ENCODE data around the gene COPS7A. TPM values are rescaled to one million over a fixed set of nuclear protein-coding genes. Genes with fewer than 3 reads are reported as not detected.
A peak's percentile ranks its signal among the peaks of the same experiment; 100 is the strongest.

COPS7A gene
- total RNA-seq, 2 experiments from 2014 or later: 51.1 to 71.2 TPM

- 0 out of 2 replicates have a peak, but pooled peaks have one; percentile 25 for TF ChIP-seq CTCF (conservative IDR thresholded peaks at IDR 0.05; ENCODE audit: low read length)
- no peak for TF ChIP-seq EZH2phosphoT487 (IDR thresholded peaks at IDR 0.05; ENCODE audit: borderline replicate concordance, low read depth, low read length)
- H3K4me2 ChIP-seq (ENCODE audit: low read length): peak overlapping the region; percentile 87
- ChIA-PET POLR2A (interaction anchor here (0.6 to 2.5 kb wide), 18 partner anchors 8 to 218 kb away, joined by 3 to 18 read pairs (median 4); partner anchors contain the start of genes CDCA3, COPS7A, GNB3 and PTMS), CTCF (ENCODE audit: unreplicated experiment) (interaction anchor here (0.6 to 3.6 kb wide), 15 partner anchors 10 to 389 kb away, joined by 3 to 21 read pairs (median 4); partner anchors contain the start of genes CDCA3, GNB3, PTMS and USP5)
- H2AFZ ChIP-seq (ENCODE audit: low read length): peak overlapping the region; percentile 61; the same call in 1 of the 2 replicates
- H3K36me3 ChIP-seq (ENCODE audit: insufficient read depth, low read length): peaks cover 43% of the 10 kb centered on the region
- no peaks in the 10 kb centered on the region for H3K9me2 ChIP-seq (ENCODE audit: insufficient read depth, low read length)
- no TSS peak for BruUV-seq (replicated peaks)
- peak overlapping the region; percentile 73 for H3K27ac ChIP-seq (ENCODE audit: low read depth, low read length, poor library complexity, severe bottlenecking)
- DNase-seq (ENCODE audit: low spot score): peak; percentile 42
- intact Hi-C loops (cut with micrococcal nuclease; ENCODE audit: unreplicated experiment): loop anchor here (2.0 kb wide), 1 partner anchor 56 kb away; no protein-coding TSS in a partner anchor
- H3K4me1 ChIP-seq (ENCODE audit: insufficient read depth, low read length, poor library complexity, severe bottlenecking): peaks cover 17% of the 10 kb centered on the region
- H3K4me3 ChIP-seq (ENCODE audit: low read depth, low read length, poor library complexity, severe bottlenecking): peak overlapping the region; percentile 89
- H4K20me1 ChIP-seq (ENCODE audit: insufficient read depth, low read length): no peaks in the 10 kb centered on the region
- peaks cover 8% of the 10 kb centered on the region; the same call in 1 of the 2 replicates for H3K79me2 ChIP-seq (ENCODE audit: insufficient read depth, low read depth, low read length)
- no peaks in the 10 kb centered on the region for H3K9me3 ChIP-seq (ENCODE audit: low read length)
These were observed 28.5 kb downstream of the COPS7A start for GRCh38 chr12:6752167-6752920.

DNA sequence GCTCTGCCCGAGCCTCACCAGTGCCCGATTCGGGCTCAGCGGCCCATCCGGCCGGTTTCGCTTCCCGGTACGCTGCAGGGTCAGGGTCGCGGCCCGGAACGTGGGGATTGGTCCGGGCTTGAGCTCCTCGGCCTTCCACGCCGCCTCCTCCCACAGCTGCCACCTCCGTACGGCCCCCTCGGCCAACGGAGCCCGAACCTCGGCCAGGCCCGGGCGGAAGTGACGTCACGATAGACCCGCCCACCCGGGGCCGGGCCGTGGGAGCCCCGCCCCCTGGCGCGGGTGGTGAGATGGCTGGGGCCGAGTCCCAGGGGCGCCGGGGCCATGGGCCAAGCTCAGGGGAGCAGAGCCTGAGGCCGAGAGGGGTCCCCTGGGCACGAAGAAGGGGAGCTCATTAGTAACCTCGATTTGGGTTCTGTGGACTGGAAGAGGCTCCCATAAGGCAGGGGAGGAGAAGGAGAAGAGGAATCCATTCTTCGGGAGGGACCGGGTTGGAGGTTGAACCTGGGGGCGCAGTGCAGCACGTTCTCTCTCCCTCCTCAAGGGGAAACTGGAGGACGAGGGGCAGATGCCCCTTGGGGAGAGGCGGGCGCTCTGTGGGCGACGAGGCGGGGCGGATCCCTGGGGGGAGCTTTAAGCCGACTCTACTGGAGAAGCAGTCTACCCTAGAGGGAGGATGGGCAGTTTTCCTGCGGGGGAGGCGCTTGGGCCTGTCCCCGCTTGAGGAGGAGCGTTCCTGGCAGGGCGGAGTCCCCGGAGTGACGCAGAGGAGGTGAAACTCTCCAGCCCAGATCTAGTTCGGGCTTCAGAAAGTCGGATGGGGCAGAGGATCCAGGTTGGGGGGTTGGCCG is 29.3 kb downstream of the COPS7A start, which contains the start of gene MLF2:
MLF2 (minus strand) TSS at position 221 of the 851 bp plus-strand sequence. CDS start 807 bp downstream, outside the sequence.
- Histone ChIP-seq H3K27ac (ENCODE audit: low read depth, low read length, poor library complexity, severe bottlenecking) (peak within 1 kb of the TSS; percentile 73), H3K4me2 (ENCODE audit: low read length) (peak within 1 kb of the TSS; percentile 87), H3K4me3 (ENCODE audit: low read depth, low read length, poor library complexity, severe bottlenecking) (peak within 1 kb of the TSS; percentile 89), H3K36me3 (ENCODE audit: insufficient read depth, low read length) (peaks cover 35% of the 10 kb centered on the region), H3K9me2 (ENCODE audit: insufficient read depth, low read length) (no peaks in the 10 kb centered on the region), H3K9me3 (ENCODE audit: low read length) (no peaks in the 10 kb centered on the region), H4K20me1 (ENCODE audit: insufficient read depth, low read length) (no peaks in the 10 kb centered on the region), H2AFZ (ENCODE audit: low read length) (peak within 1 kb of the TSS; percentile 61; the same call in 1 of the 2 replicates), H3K79me2 (ENCODE audit: insufficient read depth, low read depth, low read length) (peaks cover 8% of the 10 kb centered on the region; the same call in 1 of the 2 replicates), H3K4me1 (ENCODE audit: insufficient read depth, low read length, poor library complexity, severe bottlenecking) (peaks cover 17% of the 10 kb centered on the region)
- no peak for TF ChIP-seq EZH2phosphoT487 (IDR thresholded peaks at IDR 0.05; ENCODE audit: borderline replicate concordance, low read depth, low read length)
- TF ChIP-seq CTCF (conservative IDR thresholded peaks at IDR 0.05; ENCODE audit: low read length): no peak
- intact Hi-C loops (cut with micrococcal nuclease; ENCODE audit: unreplicated experiment): loop anchor here (1.0 to 2.0 kb wide), 5 partner anchors 13 to 72 kb away; partner anchors contain the start of genes COPS7A and PTMS
- ChIA-PET CTCF (ENCODE audit: unreplicated experiment) (interaction anchor here (0.6 to 3.6 kb wide), 15 partner anchors 9 to 390 kb away, joined by 3 to 21 read pairs (median 4); partner anchors contain the start of genes CDCA3, GNB3, PTMS and USP5), POLR2A (interaction anchor here (0.5 to 2.5 kb wide), 22 partner anchors 9 to 310 kb away, joined by 3 to 18 read pairs (median 4); partner anchors contain the start of genes CDCA3, COPS7A, GNB3 and PTMS)
- peak; percentile 97 for DNase-seq (ENCODE audit: low spot score)
- no TSS peak for BruUV-seq (replicated peaks)
